ENCODE data around the gene CD81.

CD81 gene

GRCh38 chr11:2411446-2412305, 34.6 kb downstream of the CD81 start:
- TF ChIP-seq FOXM1 (IDR thresholded peaks at IDR 0.05; ENCODE audit: borderline replicate concordance, low read depth) (no peak), EP300 (IDR thresholded peaks at IDR 0.05; ENCODE audit: borderline replicate concordance) (no peak), USF1 (IDR thresholded peaks at IDR 0.05) (no peak), CREB1 (IDR thresholded peaks at IDR 0.05; ENCODE audit: low read depth) (no peak), EGR1 (IDR thresholded peaks at IDR 0.05) (no peak), RAD21 (IDR thresholded peaks at IDR 0.05; ENCODE audit: low read depth) (no peak), CEBPB (IDR thresholded peaks at IDR 0.05) (no peak), YY1 (IDR thresholded peaks at IDR 0.05; ENCODE audit: low read depth) (no peak), NFIC (IDR thresholded peaks at IDR 0.05) (no peak), TAF1 (IDR thresholded peaks at IDR 0.05; ENCODE audit: low read depth) (no peak), ZBTB7A (IDR thresholded peaks at IDR 0.05; ENCODE audit: low read depth) (no peak), REST (IDR thresholded peaks at IDR 0.05; ENCODE audit: low read depth) (no peak), TEAD4 (IDR thresholded peaks at IDR 0.05) (no peak)

GRCh38 chr11:2412323-2412722, 35.2 kb downstream of the CD81 start:
- no peak for TF ChIP-seq EGR1 (IDR thresholded peaks at IDR 0.05)
- TF ChIP-seq TEAD4 (IDR thresholded peaks at IDR 0.05) = no peak
- TF ChIP-seq YY1 (IDR thresholded peaks at IDR 0.05; ENCODE audit: low read depth) = no peak
- TF ChIP-seq CREB1 (IDR thresholded peaks at IDR 0.05; ENCODE audit: low read depth) = no peak

GRCh38 chr11:2413742-2414579, 36.9 kb downstream of the CD81 start:
- TF ChIP-seq TCF12 (IDR thresholded peaks at IDR 0.05; ENCODE audit: low read depth) (no peak), USF1 (IDR thresholded peaks at IDR 0.05) (no peak), YY1 (IDR thresholded peaks at IDR 0.05; ENCODE audit: low read depth) (no peak), EP300 (IDR thresholded peaks at IDR 0.05; ENCODE audit: borderline replicate concordance) (no peak), ZBTB7A (IDR thresholded peaks at IDR 0.05; ENCODE audit: low read depth) (no peak), NFIC (IDR thresholded peaks at IDR 0.05) (no peak), TEAD4 (IDR thresholded peaks at IDR 0.05) (no peak), FOXM1 (IDR thresholded peaks at IDR 0.05; ENCODE audit: borderline replicate concordance, low read depth) (no peak), REST (IDR thresholded peaks at IDR 0.05; ENCODE audit: low read depth) (no peak), EGR1 (IDR thresholded peaks at IDR 0.05) (no peak), MAX (IDR thresholded peaks at IDR 0.05) (no peak)

- TF ChIP-seq ZBTB7A (IDR thresholded peaks at IDR 0.05; ENCODE audit: low read depth) (no peak), REST (IDR thresholded peaks at IDR 0.05; ENCODE audit: low read depth) (no peak), FOXM1 (IDR thresholded peaks at IDR 0.05; ENCODE audit: borderline replicate concordance, low read depth) (no peak), TAF1 (IDR thresholded peaks at IDR 0.05; ENCODE audit: low read depth) (no peak), EP300 (IDR thresholded peaks at IDR 0.05; ENCODE audit: borderline replicate concordance) (no peak)
Measured at GRCh38 chr11:2414616-2415015, 37.5 kb downstream of the CD81 start.

Measured in Ishikawa (cell line).